Neural crest cell (in vitro differentiated cells): Measurements from ENCODE around the gene GALNT9. TPM values are rescaled to one million over a fixed set of nuclear protein-coding genes. Genes with fewer than 3 reads are reported as not detected.
"Not testable (repeated sequence)": the region's sequence is repeated elsewhere in the genome, so short reads cannot be mapped to it uniquely, and the experiment has no call there.

Source experiments
- DNase-seq: peaks from one replicate; pipeline ENCODE4 v3.0.0; 2021; ENCODE audit warnings: low read depth, mixed read lengths, low spot score
- H3K27ac Mint-ChIP-seq: one replicate; pipeline ENCODE4 v1.8.0; 2021; ENCODE audit warnings: mild to moderate bottlenecking, mixed read lengths; ENCODE audit not compliant: unreplicated experiment
- H3K27me3 Mint-ChIP-seq: 2 replicates; pipeline ENCODE4 v1.8.0; 2021; ENCODE audit warnings: low read depth, mild to moderate bottlenecking, mixed read lengths
- H3K36me3 Mint-ChIP-seq: 2 replicates; pipeline ENCODE4 v1.8.0; 2021; ENCODE audit warnings: low read depth, mild to moderate bottlenecking, mixed read lengths
- H3K4me1 Mint-ChIP-seq: 2 replicates; pipeline ENCODE4 v1.8.0; 2021; ENCODE audit warnings: mixed read lengths
- H3K4me3 Mint-ChIP-seq: one replicate; pipeline ENCODE4 v1.8.0; 2021; ENCODE audit warnings: mild to moderate bottlenecking, mixed read lengths
- H3K9me3 Mint-ChIP-seq: 2 replicates; pipeline ENCODE4 v1.8.0; 2021; ENCODE audit warnings: mixed read lengths
- CTCF ChIP-seq: fragments of 200-600 bp; sonication (generic); conservative IDR thresholded peaks from 2 replicates; pipeline ENCODE4 v1.5.0; 2021; ENCODE audit warnings: antibody characterized with exemption, mild to moderate bottlenecking
- total RNA-seq: library from RNA; stranded (reverse); gene quantifications from 2 replicates; pipeline ENCODE4 v1.2.1, GENCODE V29; 2021

GALNT9 gene
- total RNA-seq, 1 donor from 2014 or later = 1.3 TPM

GRCh38 chr12:132224484-132224883 lies 104.9 kb downstream of the GALNT9 start:
- Mint-ChIP-seq H3K27ac (no peak overlapping the region), H3K27me3 (peaks cover 21% of the 10 kb centered on the region), H3K4me1 (peaks cover 5% of the 10 kb centered on the region), H3K36me3 (no peaks in the 10 kb centered on the region), H3K4me3 (no peak overlapping the region), H3K9me3 (peaks cover 2% of the 10 kb centered on the region)
- DNase-seq = no peak
- no peak for TF ChIP-seq CTCF

GRCh38 chr12:132222808-132223173 lies 106.6 kb downstream of the GALNT9 start:
- DNase-seq = no peak
- TF ChIP-seq CTCF = no peak
- H3K9me3 Mint-ChIP-seq = peaks cover 5% of the 10 kb centered on the region
- H3K4me3 Mint-ChIP-seq = no peak overlapping the region
- H3K27me3 Mint-ChIP-seq = peaks cover 37% of the 10 kb centered on the region
- no peak overlapping the region for H3K27ac Mint-ChIP-seq
- H3K4me1 Mint-ChIP-seq = peaks cover 5% of the 10 kb centered on the region
- H3K36me3 Mint-ChIP-seq = no peaks in the 10 kb centered on the region

GRCh38 chr12:132222096-132222807 lies 107.1 kb downstream of the GALNT9 start:
- DNase-seq = no peak
- H3K27me3 Mint-ChIP-seq = peaks cover 41% of the 10 kb centered on the region
- H3K9me3 Mint-ChIP-seq = peaks cover 5% of the 10 kb centered on the region
- no peak overlapping the region for H3K27ac Mint-ChIP-seq
- no peak overlapping the region for H3K4me3 Mint-ChIP-seq
- TF ChIP-seq CTCF = no peak
- H3K4me1 Mint-ChIP-seq = peaks cover 5% of the 10 kb centered on the region
- no peaks in the 10 kb centered on the region for H3K36me3 Mint-ChIP-seq

- H3K36me3 Mint-ChIP-seq, H3K27ac Mint-ChIP-seq, H3K4me1 Mint-ChIP-seq, H3K9me3 Mint-ChIP-seq, H3K4me3 Mint-ChIP-seq, DNase-seq: not testable (repeated sequence)
- peaks cover 60% of the 10 kb centered on the region for H3K27me3 Mint-ChIP-seq
These were observed 109.6 kb downstream of the GALNT9 start for GRCh38 chr12:132219761-132220160.

DNA sequence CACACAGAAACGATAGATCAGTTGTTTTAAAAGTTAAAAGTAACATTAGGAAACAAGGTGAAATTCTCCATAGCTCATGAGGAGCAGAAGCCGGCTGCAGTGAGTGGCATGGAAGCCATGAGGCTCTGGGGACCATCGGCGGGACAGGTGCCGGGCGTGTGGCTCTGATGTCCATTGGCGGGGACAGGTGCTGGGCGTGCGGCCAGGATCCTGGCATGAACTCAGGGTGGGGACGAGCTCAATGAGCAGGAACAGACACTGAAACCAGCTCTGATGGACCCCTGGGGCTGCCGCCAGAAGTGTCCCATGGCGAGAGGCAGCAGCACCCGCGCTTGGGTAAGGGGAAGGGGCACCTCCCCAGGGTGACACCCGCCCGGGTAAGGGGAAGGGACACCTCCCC lies 110.1 kb downstream of the GALNT9 start:
- no peak for DNase-seq
- Mint-ChIP-seq H3K4me3 (no peak overlapping the region), H3K4me1 (peaks cover 5% of the 10 kb centered on the region), H3K36me3 (no peaks in the 10 kb centered on the region), H3K9me3 (peaks cover 9% of the 10 kb centered on the region), H3K27me3 (peaks cover 63% of the 10 kb centered on the region), H3K27ac (no peak overlapping the region)
- TF ChIP-seq CTCF = peak; percentile 24

GRCh38 chr12:132218915-132219314 lies 110.5 kb downstream of the GALNT9 start:
- peak; percentile 57 for TF ChIP-seq CTCF
- Mint-ChIP-seq H3K4me1 (peaks cover 5% of the 10 kb centered on the region), H3K27me3 (peaks cover 66% of the 10 kb centered on the region), H3K27ac (no peak overlapping the region), H3K4me3 (no peak overlapping the region), H3K9me3 (peaks cover 9% of the 10 kb centered on the region), H3K36me3 (no peaks in the 10 kb centered on the region)
- peak; percentile 29 for DNase-seq
